Upper lobe of right lung (tissue), 1 donor: ENCODE measurements around the gene SLC39A11. TPM values are rescaled to one million over a fixed set of nuclear protein-coding genes. Genes with fewer than 3 reads are reported as not detected.

Experiments
- ATAC-seq: fragments of 200-7000 bp; cut with Tn5 transposase; one replicate; pipeline ENCODE4 v1.9.1; 2020; ENCODE audit warnings: mild to moderate bottlenecking, moderate library complexity
- DNase-seq: peaks from one replicate; pipeline ENCODE4 v3.0.0-alpha.2; 2020
- H3K27ac ChIP-seq: fragments of 200-600 bp; one replicate; pipeline ENCODE4 v1.8.0; 2022
- H3K27me3 ChIP-seq: fragments of 200-600 bp; one replicate; pipeline ENCODE4 v1.8.0; 2022; ENCODE audit warnings: mild to moderate bottlenecking
- H3K36me3 ChIP-seq: fragments of 200-600 bp; one replicate; pipeline ENCODE4 v1.8.0; 2022
- H3K4me1 ChIP-seq: fragments of 200-600 bp; one replicate; pipeline ENCODE4 v1.8.0; 2022
- H3K4me3 ChIP-seq: fragments of 200-600 bp; one replicate; pipeline ENCODE4 v1.8.0; 2022; ENCODE audit warnings: mild to moderate bottlenecking
- H3K9me3 ChIP-seq: fragments of 200-600 bp; one replicate; pipeline ENCODE4 v1.8.0; 2022
- CTCF ChIP-seq: fragments of 200-600 bp; IDR thresholded peaks from one replicate; pipeline ENCODE4 v1.8.0; 2022; ENCODE audit warnings: antibody characterized with exemption
- intact Hi-C: fragments of 100-400 bp; cut with DNase I; formaldehyde crosslinking; loops from one replicate; pipeline ENCODE4 v1.11.0; 2022
- total RNA-seq: library from RNA; stranded (reverse); fragmentation: NEBNext Ultra II Directional; extraction: Animal tissue kit (Norgen Biotek cat#: 25700); gene quantifications from one replicate; pipeline ENCODE4 v1.2.1, GENCODE V29; 2021
- donor health status: DM: no; HTN: yes; CAD: no; lungs with severe emphysema.

SLC39A11 gene
- total RNA-seq, 1 donor from 2014 or later = 33.7 TPM

- Histone ChIP-seq H3K27ac (no peak overlapping the region), H3K36me3 (no peaks in the 10 kb centered on the region), H3K27me3 (no peaks in the 10 kb centered on the region), H3K4me1 (no peaks in the 10 kb centered on the region), H3K4me3 (no peak overlapping the region), H3K9me3 (no peaks in the 10 kb centered on the region)
- no peak for TF ChIP-seq CTCF
- intact Hi-C loops = no loop called here
- no peak for DNase-seq
- no peak for ATAC-seq
These were observed 457.9 kb downstream of the SLC39A11 start for GRCh38 chr17:72634621-72635020.

- intact Hi-C loops = no loop called here
- Histone ChIP-seq H3K27me3 (no peaks in the 10 kb centered on the region), H3K4me1 (no peaks in the 10 kb centered on the region), H3K4me3 (no peak overlapping the region), H3K9me3 (no peaks in the 10 kb centered on the region), H3K36me3 (no peaks in the 10 kb centered on the region), H3K27ac (no peak overlapping the region)
- no peak for DNase-seq
- ATAC-seq = peak; percentile 21
- TF ChIP-seq CTCF = no peak
These were observed 460.4 kb downstream of the SLC39A11 start for GRCh38 chr17:72631949-72632684.

- Histone ChIP-seq H3K9me3 (no peaks in the 10 kb centered on the region), H3K27me3 (no peaks in the 10 kb centered on the region), H3K36me3 (no peaks in the 10 kb centered on the region), H3K4me3 (no peak overlapping the region), H3K27ac (no peak overlapping the region), H3K4me1 (no peaks in the 10 kb centered on the region)
- intact Hi-C loops = no loop called here
- TF ChIP-seq CTCF = no peak
- ATAC-seq (no peak), DNase-seq (no peak)
These were observed 460.9 kb downstream of the SLC39A11 start for GRCh38 chr17:72631568-72631948.

GRCh38 chr17:72624652-72625051 is 467.8 kb downstream of the SLC39A11 start:
- Histone ChIP-seq H3K27ac (no peak overlapping the region), H3K27me3 (peaks cover 6% of the 10 kb centered on the region), H3K36me3 (no peaks in the 10 kb centered on the region), H3K9me3 (no peaks in the 10 kb centered on the region), H3K4me3 (no peak overlapping the region), H3K4me1 (no peaks in the 10 kb centered on the region)
- intact Hi-C loops = no loop called here
- ATAC-seq (no peak), DNase-seq (no peak)
- no peak for TF ChIP-seq CTCF

GRCh38 chr17:72624226-72624625 is 468.3 kb downstream of the SLC39A11 start:
- no peak for DNase-seq
- peaks cover 6% of the 10 kb centered on the region for H3K27me3 ChIP-seq
- TF ChIP-seq CTCF = no peak
- no peak overlapping the region for H3K4me3 ChIP-seq
- no peaks in the 10 kb centered on the region for H3K36me3 ChIP-seq
- no peak overlapping the region for H3K27ac ChIP-seq
- no peaks in the 10 kb centered on the region for H3K9me3 ChIP-seq
- H3K4me1 ChIP-seq = no peaks in the 10 kb centered on the region
- intact Hi-C loops = no loop called here
- no peak for ATAC-seq
